ENCODE measurements around the gene MED15. TPM values are rescaled to one million over a fixed set of nuclear protein-coding genes. Genes with fewer than 3 reads are reported as not detected.

Gene MED15, protein sequence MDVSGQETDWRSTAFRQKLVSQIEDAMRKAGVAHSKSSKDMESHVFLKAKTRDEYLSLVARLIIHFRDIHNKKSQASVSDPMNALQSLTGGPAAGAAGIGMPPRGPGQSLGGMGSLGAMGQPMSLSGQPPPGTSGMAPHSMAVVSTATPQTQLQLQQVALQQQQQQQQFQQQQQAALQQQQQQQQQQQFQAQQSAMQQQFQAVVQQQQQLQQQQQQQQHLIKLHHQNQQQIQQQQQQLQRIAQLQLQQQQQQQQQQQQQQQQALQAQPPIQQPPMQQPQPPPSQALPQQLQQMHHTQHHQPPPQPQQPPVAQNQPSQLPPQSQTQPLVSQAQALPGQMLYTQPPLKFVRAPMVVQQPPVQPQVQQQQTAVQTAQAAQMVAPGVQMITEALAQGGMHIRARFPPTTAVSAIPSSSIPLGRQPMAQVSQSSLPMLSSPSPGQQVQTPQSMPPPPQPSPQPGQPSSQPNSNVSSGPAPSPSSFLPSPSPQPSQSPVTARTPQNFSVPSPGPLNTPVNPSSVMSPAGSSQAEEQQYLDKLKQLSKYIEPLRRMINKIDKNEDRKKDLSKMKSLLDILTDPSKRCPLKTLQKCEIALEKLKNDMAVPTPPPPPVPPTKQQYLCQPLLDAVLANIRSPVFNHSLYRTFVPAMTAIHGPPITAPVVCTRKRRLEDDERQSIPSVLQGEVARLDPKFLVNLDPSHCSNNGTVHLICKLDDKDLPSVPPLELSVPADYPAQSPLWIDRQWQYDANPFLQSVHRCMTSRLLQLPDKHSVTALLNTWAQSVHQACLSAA
- total RNA-seq = 10 to 100 TPM; 82.9 to 96.2 TPM

DNA sequence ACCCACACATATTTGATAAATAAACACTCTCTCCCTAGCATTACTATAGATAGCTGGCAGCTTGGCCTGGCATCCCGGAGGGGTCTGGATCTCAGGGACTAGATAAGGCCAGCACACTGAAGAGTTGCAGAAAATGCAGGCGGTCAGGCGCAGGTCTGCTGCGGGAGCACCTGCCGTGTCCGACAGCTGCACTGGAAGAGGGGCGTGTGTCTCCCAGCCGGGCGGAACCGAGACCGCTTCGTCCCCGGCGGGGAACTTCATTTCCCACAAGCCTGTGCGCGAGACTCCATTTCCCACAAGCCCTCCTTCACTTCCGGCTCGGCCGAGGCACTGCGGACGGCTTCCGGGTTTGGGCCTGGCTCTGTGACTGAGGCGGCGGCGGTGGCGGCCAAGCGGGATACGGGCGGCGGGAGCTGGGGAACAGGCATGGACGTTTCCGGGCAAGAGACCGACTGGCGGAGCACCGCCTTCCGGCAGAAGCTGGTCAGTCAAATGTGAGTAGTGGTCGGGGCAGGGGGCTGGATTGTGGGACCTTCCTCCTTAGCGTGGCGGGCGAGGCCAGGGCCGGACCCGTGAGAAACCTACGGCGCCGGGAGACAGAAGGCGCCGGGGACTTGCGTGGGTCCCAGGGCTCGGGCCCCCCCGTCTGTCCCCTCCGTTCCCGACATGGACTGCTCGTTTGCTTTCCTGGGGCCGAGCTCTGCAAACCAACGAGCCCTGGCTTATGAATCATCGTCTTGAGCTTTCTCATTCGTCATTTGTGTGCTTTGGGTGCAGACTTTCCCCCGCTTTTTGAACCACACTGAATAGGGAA is at the start of gene MED15:
Gene MED15, plus strand, starts transcription at position 358 of the 814 bp plus-strand sequence. Its CDS starts 69 bp downstream, at position 427.

GRCh38 chr22:20494978-20495860 is 12.2 kb upstream of the MED15 start, which contains the start of gene KLHL22:
Gene KLHL22 (minus strand): TSS chr22:20495795. CDS start chr22:20489211, 6,584 bp downstream.

Small RNA genes lying within 50 kb of the gene (small RNA-seq; reads per million reads assigned to genes)
- gene IGLL4P (0 reads per million in 2 donors), gene RF00019 (0 reads per million in 2 donors), gene RN7SL812P (0 reads per million in 2 donors), gene RNY1P9 (0.17 to 0.41 reads per million in 2 donors)

Other genes with a start within 250 kb of the MED15 start
- 1 to 10 TPM; 2.3 to 2.4 TPM for gene RTN4R, start 239.3 kb upstream of the MED15 start, total RNA-seq
- 10 to 100 TPM; 55.6 to 56.1 TPM for gene DGCR6L, start 187.6 kb upstream of the MED15 start, total RNA-seq
- gene ZNF74, start 113.5 kb upstream of the MED15 start, total RNA-seq = 10 to 100 TPM; 11.0 to 14.7 TPM
- gene SCARF2, start 69.8 kb upstream of the MED15 start, total RNA-seq = 10 to 100 TPM in 1 of 2 donors, 1 to 10 TPM in 1; 3.1 to 16.3 TPM
- gene KLHL22, start 11.8 kb upstream of the MED15 start, total RNA-seq = 10 to 100 TPM; 27.0 to 34.4 TPM

Data from melanocyte of skin (primary cell).